ENCODE measurements around the gene KAT2B. TPM values are rescaled to one million over a fixed set of nuclear protein-coding genes. Genes with fewer than 3 reads are reported as not detected.

The KAT2B gene
- total RNA-seq, 2 donors from 2014 or later: 14.5 to 25.2 TPM

GRCh38 chr3:20076296-20076997, 36.2 kb downstream of the KAT2B start:
- intact Hi-C loops (cut with DNase I): no loop called here
- no peak for ATAC-seq
- no peak overlapping the region for H3K27ac ChIP-seq
- no peak for TF ChIP-seq CTCF (IDR thresholded peaks at IDR 0.05)
- TF ChIP-seq POLR2A (IDR thresholded peaks at IDR 0.05): no peak
- peaks cover 15% of the 10 kb centered on the region for H3K4me1 ChIP-seq
- no peaks in the 10 kb centered on the region for H3K27me3 ChIP-seq
- 77 to 80% methylated on average over 6 of the region's 6 CpGs for WGBS, 2 donors
- H3K9me3 ChIP-seq: no peaks in the 10 kb centered on the region
- H3K4me3 ChIP-seq: no peak overlapping the region
- H3K36me3 ChIP-seq (replicated peaks in 1 of 2; ENCODE audit: insufficient read depth in 1 of 2, low read depth in 2 of 2): no peaks in the 10 kb centered on the region
- DNase-seq: no peak

- DNase-seq (no peak), ATAC-seq (no peak)
- Histone ChIP-seq H3K27me3 (no peaks in the 10 kb centered on the region), H3K4me1 (peaks cover 18% of the 10 kb centered on the region), H3K4me3 (no peak overlapping the region), H3K27ac (no peak overlapping the region), H3K36me3 (replicated peaks in 1 of 2; ENCODE audit: insufficient read depth in 1 of 2, low read depth in 2 of 2) (no peaks in the 10 kb centered on the region), H3K9me3 (no peaks in the 10 kb centered on the region)
- intact Hi-C loops (cut with DNase I): no loop called here
- WGBS, 2 donors: 86 to 90% methylated on average over 1 of the region's 1 CpG
- TF ChIP-seq POLR2A (IDR thresholded peaks at IDR 0.05): no peak
- TF ChIP-seq CTCF (IDR thresholded peaks at IDR 0.05): no peak
These were observed 36.8 kb downstream of the KAT2B start for GRCh38 chr3:20077068-20077467.

GRCh38 chr3:20078194-20078714, 38.0 kb downstream of the KAT2B start:
- Histone ChIP-seq H3K4me1 (peaks cover 20% of the 10 kb centered on the region), H3K27me3 (no peaks in the 10 kb centered on the region), H3K4me3 (no peak overlapping the region), H3K27ac (no peak overlapping the region), H3K36me3 (replicated peaks in 1 of 2; ENCODE audit: insufficient read depth in 1 of 2, low read depth in 2 of 2) (no peaks in the 10 kb centered on the region), H3K9me3 (no peaks in the 10 kb centered on the region)
- intact Hi-C loops (cut with DNase I): no loop called here
- TF ChIP-seq POLR2A (IDR thresholded peaks at IDR 0.05) (no peak), CTCF (IDR thresholded peaks at IDR 0.05) (no peak)
- WGBS, 2 donors: 95 to 97% methylated on average over 9 of the region's 9 CpGs
- ATAC-seq: no peak
- DNase-seq: no peak

- ATAC-seq: no peak
These were observed 39.4 kb downstream of the KAT2B start for GRCh38 chr3:20079621-20080020.

More at GRCh38 chr3:20079621-20080020, 39.4 kb downstream of the KAT2B start:
- no peak for TF ChIP-seq POLR2A (IDR thresholded peaks at IDR 0.05)
- TF ChIP-seq CTCF (IDR thresholded peaks at IDR 0.05): no peak
- Histone ChIP-seq H3K4me1 (peaks cover 20% of the 10 kb centered on the region), H3K4me3 (no peak overlapping the region), H3K36me3 (replicated peaks in 1 of 2; ENCODE audit: insufficient read depth in 1 of 2, low read depth in 2 of 2) (no peaks in the 10 kb centered on the region), H3K27me3 (no peaks in the 10 kb centered on the region), H3K9me3 (no peaks in the 10 kb centered on the region), H3K27ac (peak overlapping the region in 1 of 4 donors; percentile 83)
- intact Hi-C loops (cut with DNase I): no loop called here
- WGBS, 2 donors: 85 to 97% methylated on average over 5 of the region's 5 CpGs
- no peak for DNase-seq
